ENCODE data around the gene PPFIBP1. TPM values are rescaled to one million over a fixed set of nuclear protein-coding genes. Genes with fewer than 3 reads are reported as not detected.
A peak's percentile ranks its signal among the peaks of the same experiment; 100 is the strongest.

Gene PPFIBP1
- total and polyA plus RNA-seq, 2 of the 13 experiments (the other 11 are each of a cell fraction or from before 2014, with no cell fraction given): 16.2 to 21.8 TPM

GRCh38 chr12:27710592-27711316, 186.7 kb downstream of the PPFIBP1 start, which contains the start of gene MRPS35 (continued):
- TF ChIP-seq ZNF318 (CRISPR knock-in tag; IDR thresholded peaks at IDR 0.05): peak; percentile 47; the same call in 1 of the 2 replicates
- peak; percentile 87 for TF ChIP-seq HDAC2 (CRISPR knock-in tag; IDR thresholded peaks at IDR 0.05)
- peak; percentile 88 for TF ChIP-seq ZSCAN9 (CRISPR knock-in tag; IDR thresholded peaks at IDR 0.05; ENCODE audit: borderline replicate concordance)
- TF ChIP-seq ZNF597 (CRISPR knock-in tag; IDR thresholded peaks at IDR 0.05): no peak
- TF ChIP-seq ZBTB46 (CRISPR knock-in tag; IDR thresholded peaks at IDR 0.05; ENCODE audit: borderline replicate concordance): peak; percentile 52; the same call in 1 of the 2 replicates
- TF ChIP-seq ETV6 (CRISPR knock-in tag; conservative IDR thresholded peaks at IDR 0.05): peak; percentile 80
- peak; percentile 91 for TF ChIP-seq ZNF782 (CRISPR knock-in tag; IDR thresholded peaks at IDR 0.05; ENCODE audit: borderline replicate concordance)
- TF ChIP-seq AKAP8 (CRISPR knock-in tag; IDR thresholded peaks at IDR 0.05): no peak
- TF ChIP-seq, protein P1, sequence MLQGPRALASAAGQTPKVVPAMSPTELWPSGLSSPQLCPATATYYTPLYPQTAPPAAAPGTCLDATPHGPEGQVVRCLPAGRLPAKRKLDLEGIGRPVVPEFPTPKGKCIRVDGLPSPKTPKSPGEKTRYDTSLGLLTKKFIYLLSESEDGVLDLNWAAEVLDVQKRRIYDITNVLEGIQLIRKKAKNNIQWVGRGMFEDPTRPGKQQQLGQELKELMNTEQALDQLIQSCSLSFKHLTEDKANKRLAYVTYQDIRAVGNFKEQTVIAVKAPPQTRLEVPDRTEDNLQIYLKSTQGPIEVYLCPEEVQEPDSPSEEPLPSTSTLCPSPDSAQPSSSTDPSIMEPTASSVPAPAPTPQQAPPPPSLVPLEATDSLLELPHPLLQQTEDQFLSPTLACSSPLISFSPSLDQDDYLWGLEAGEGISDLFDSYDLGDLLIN (CRISPR knock-in tag; IDR thresholded peaks at IDR 0.05; ENCODE audit: borderline replicate concordance): no peak
- TF ChIP-seq ZNF570 (CRISPR knock-in tag; IDR thresholded peaks at IDR 0.05; ENCODE audit: borderline replicate concordance): no peak
- peak in 1 of 2 experiments; percentile 72; a peak in 2 of 4 replicates for TF ChIP-seq ATF4 (CRISPR knock-in tag; IDR thresholded peaks at IDR 0.05)
- TF ChIP-seq ZNF672 (CRISPR knock-in tag; IDR thresholded peaks at IDR 0.05): 0 out of 2 replicates have a peak, but pooled peaks have one; percentile 79
- TF ChIP-seq HOXA3 (CRISPR knock-in tag; IDR thresholded peaks at IDR 0.05): peak; percentile 98
- TF ChIP-seq FOXJ3 (CRISPR knock-in tag; IDR thresholded peaks at IDR 0.05; ENCODE audit: borderline replicate concordance): peak; percentile 80
- no peak for TF ChIP-seq ZSCAN22 (CRISPR knock-in tag; IDR thresholded peaks at IDR 0.05)
